A549 treated with AZD9567 at 1 μM for 4 hours (cell line): ENCODE data around the gene CTSF. TPM values are rescaled to one million over a fixed set of nuclear protein-coding genes. Genes with fewer than 3 reads are reported as not detected.

Source experiments
- total RNA-seq: library from RNA; stranded (reverse); fragments of 200-300 nt; extraction: Qiagen RNA extraction; gene quantifications from 5 replicates; pipeline ENCODE4 v1.2.3, GENCODE V29; 2022; ENCODE audit not compliant: insufficient read depth

CTSF gene
- total RNA-seq = 32.5 to 37.8 TPM (median 34.1 TPM) in 5 replicates

DNA sequence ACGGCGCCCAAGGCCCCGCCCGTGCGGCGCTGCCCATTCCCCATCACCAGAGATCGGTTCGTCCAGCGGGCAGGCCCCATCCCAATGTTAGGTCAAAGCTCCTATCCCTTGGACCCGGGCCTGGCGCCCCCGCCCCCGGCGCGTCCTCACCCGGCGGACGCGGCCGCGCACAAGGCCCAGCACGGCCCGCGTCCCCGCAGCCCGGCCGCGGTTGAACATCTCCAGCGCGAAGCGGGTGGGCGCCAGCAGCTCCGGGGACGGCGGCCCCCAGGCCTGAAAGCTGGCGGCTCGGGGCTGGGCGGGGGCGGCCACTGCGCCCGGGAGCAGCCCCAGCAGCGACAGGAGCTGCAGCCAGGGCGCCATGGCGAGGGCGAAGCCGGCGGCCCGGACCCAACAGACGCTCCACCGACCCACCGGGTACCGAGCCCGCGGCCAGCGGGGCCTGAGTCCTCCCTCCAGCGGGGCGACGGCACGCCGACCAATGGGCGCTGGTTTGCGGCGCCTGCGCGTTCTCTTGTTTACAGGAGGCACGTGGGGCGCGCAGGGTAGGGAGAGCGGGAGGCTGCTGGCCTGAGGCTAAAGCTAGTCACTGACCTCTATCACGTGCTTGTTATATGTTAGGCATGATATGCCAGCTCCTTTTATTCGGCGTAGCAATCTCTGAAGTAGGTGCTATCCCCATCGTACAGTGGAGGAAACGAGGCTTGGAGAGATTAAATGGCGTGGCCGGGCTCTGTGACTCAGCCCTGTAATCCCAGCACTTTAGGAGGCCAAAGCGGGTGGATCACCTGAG is at the start of gene CTSF:
Gene CTSF, minus strand, starts transcription at position 483 of the 793 bp plus-strand sequence. Its CDS starts 120 bp downstream, at position 363.

DNA sequence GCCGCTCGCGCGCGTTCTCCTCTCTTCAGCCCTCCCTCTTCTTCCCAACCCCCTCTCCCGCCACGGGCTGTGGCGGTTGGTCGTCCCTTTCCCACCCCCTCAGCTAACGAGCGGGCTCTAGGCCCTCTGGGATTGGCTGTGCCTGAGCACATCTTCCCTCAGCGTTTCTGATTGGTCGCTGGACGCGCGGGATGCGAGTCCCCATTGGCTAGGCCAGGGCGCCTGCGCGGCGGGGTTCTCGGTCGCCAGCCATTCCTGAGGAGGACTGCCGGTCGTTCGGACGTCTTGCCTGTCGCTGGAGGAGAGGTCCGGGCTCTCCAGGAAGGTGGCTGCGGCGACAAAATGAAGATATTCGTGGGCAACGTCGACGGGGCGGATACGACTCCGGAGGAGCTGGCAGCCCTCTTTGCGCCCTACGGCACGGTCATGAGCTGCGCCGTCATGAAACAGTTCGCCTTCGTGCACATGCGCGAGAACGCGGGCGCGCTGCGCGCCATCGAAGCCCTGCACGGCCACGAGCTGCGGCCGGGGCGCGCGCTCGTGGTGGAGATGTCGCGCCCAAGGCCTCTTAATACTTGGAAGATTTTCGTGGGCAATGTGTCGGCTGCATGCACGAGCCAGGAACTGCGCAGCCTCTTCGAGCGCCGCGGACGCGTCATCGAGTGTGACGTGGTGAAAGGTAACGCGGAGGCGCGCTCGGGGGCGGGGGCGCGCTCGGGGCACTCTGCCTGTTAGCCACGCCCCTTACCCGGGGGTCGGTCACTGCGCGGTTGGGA is 48.2 kb upstream of the CTSF start, which contains the start of gene RBM14:
Gene RBM14, plus strand, starts transcription at position 252 of the 776 bp plus-strand sequence. Its CDS starts 91 bp downstream, at position 343.

DNA sequence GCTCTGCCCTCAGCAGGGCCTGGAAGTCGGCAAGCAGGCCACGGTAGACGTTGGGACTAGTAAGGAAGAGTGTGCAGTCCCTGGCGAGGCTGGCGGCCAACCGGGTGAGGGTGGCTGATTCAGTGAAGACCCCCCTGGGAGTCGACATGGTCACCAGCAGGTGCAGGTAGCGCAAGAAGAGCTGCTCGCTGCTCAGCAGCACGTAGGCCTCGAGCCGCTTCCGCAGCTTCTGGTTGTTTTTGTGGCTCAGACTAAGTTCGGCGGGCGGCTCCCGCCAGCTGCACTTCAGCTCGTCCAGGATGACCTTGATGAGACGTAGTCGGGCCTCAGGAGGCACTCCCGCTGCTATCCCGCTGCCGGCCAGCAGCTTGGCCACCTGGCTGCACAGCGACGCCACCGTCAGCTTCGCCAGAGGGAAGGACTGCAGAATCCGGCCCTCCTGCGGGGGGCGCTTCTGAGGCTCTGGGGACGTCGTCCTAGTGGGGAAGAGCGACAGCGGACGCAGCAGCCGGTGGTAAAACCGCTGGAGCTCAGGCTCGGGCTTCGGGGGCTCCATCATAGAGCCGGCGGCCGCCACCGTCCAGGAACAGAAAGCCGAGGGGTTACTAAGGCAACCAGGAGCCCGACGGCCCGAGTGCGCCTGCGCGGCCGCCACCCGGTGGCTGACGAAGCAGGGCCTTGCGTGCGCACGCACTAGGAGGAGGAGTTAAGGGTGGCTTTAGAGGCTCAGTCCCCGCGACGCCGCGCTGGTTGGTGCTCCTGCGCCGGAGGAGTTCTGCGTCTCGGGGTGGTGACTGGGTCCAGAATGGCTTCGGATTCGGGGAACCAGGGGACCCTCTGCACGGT is 24.3 kb upstream of the CTSF start, which contains the start of the genes CCDC87 and CCS:
Gene CCDC87, minus strand, starts transcription at position 607 of the 846 bp plus-strand sequence. Its CDS starts 48 bp downstream, at position 559.
Gene CCS, plus strand, starts transcription at position 729 of the 846 bp plus-strand sequence. Its CDS starts 77 bp downstream, at position 806.

DNA sequence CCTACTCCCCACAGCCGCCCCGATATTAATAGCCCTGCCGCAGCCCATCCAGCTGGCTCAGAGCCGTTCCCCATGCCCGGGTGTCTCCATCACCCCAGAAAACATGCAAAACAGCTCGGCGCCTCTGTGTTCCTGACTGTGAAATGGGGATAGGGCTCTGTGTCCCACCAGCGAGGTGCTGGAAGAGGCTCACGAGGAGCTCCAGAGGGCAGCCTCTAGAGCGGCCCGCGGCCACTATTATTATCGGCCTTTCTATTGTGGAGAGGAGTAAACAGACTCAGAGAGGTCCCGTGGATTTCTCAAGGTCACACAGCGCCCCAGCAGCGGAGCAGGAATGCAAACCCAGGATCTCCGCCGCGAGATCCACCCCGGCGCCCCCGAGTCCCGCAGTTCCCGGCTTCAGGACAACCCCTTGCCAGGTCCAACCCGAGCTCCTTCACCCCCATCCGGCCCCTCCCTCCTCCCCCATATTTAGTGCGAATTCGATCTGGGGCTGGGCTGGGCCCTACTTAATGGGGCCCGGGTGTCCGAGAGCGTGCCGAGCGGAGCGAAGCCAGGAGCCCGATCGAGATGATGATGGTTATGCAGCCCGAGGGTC is 21.9 kb downstream of the CTSF start, which contains the start of gene ACTN3:
Gene ACTN3, plus strand, starts transcription at position 536 of the 598 bp plus-strand sequence. Its CDS starts 35 bp downstream, at position 571.

DNA sequence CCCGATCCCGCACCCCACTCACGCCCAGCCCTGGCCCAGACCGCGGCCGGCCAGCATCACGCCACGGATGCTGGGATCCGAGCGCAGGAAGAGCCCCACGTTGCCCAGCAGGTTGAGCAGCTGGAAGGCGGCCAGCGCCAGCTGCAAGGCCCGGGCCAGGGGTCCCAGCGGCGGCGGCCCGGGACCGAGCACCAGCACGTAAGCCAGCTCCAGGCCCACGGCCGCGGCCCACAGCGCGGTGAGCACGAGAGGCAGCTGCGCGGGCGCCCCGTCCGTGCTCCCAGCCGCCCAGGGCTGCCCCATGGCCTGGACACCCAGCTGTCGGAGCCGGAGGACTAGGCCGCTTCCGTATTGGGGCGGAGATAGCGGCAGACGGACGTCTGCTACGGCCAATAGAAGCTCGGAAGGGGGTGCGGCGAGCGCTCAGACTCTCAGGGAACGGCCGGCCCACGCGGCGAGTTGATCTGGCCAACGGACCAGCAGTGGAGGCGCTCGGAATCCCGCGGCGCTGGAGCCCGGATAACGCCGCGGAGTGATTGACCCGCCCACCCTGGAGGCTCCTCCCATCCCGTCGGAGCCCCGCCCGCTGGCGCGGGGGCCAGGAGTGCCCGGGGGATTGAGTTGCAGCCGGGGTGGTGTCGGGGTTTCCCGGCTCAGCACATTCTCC is 22.6 kb downstream of the CTSF start, which contains the start of gene ZDHHC24:
Gene ZDHHC24, minus strand, starts transcription at position 348 of the 667 bp plus-strand sequence. Its CDS starts 45 bp downstream, at position 303.

Other genes with a start within 250 kb of the CTSF start
- 22.4 to 36.2 TPM (median 33.7 TPM) in 5 replicates for gene RIN1, start 232.2 kb downstream of the CTSF start, total RNA-seq
- 66.1 to 97.8 TPM (median 88.3 TPM) in 5 replicates for gene BRMS1, start 223.5 kb downstream of the CTSF start, total RNA-seq
- gene B4GAT1, start 221.0 kb downstream of the CTSF start, total RNA-seq = 14.9 to 18.3 TPM (median 16.0 TPM) in 5 replicates
- 4.1 to 6.8 TPM (median 5.4 TPM) in 5 replicates for gene SLC29A2, start 196.8 kb downstream of the CTSF start, total RNA-seq
- gene NPAS4, start 147.6 kb downstream of the CTSF start, total RNA-seq = not detected in 5 replicates
- 90.1 to 116 TPM (median 112 TPM) in 5 replicates for gene MRPL11, start 129.8 kb downstream of the CTSF start, total RNA-seq
- 4.3 to 6.1 TPM (median 5.0 TPM) in 5 replicates for gene PELI3, start 101.7 kb downstream of the CTSF start, total RNA-seq
- gene DPP3, start 88.2 kb downstream of the CTSF start, total RNA-seq = 51.3 to 93.2 TPM (median 55.9 TPM) in 5 replicates
- 7.5 to 11.6 TPM (median 10.1 TPM) in 5 replicates for gene BBS1, start 58.0 kb downstream of the CTSF start, total RNA-seq
- 10.1 to 14.3 TPM (median 13.2 TPM) in 5 replicates for gene ZDHHC24, start 22.6 kb downstream of the CTSF start, total RNA-seq
- 0.03 TPM in 1 of 5 replicates, not detected in the others for gene ACTN3, start 21.7 kb downstream of the CTSF start, total RNA-seq
- gene CCDC87, start 24.5 kb upstream of the CTSF start, total RNA-seq = 0.53 to 0.89 TPM (median 0.64 TPM) in 5 replicates
- gene CCS, start 24.6 kb upstream of the CTSF start, total RNA-seq = 22.3 to 32.8 TPM (median 30.4 TPM) in 5 replicates
- gene RBM14, start 48.0 kb upstream of the CTSF start, total RNA-seq = 85.0 to 108 TPM (median 90.7 TPM) in 5 replicates
- gene RBM4, start 70.1 kb upstream of the CTSF start, total RNA-seq = 133 to 182 TPM (median 142 TPM) in 5 replicates
- gene RBM4B, start 109.3 kb upstream of the CTSF start, total RNA-seq = 18.8 to 25.4 TPM (median 20.4 TPM) in 5 replicates
- 7.7 to 10.7 TPM (median 8.1 TPM) in 5 replicates for gene SPTBN2, start 160.6 kb upstream of the CTSF start, total RNA-seq